GM12873 (cell line): ENCODE results near the gene BMP7.

Source experiments
- CTCF ChIP-seq: IDR thresholded peaks from 2 replicates; pipeline ENCODE4 v1.5.1; 2012; ENCODE audit warnings: low read depth, mild to moderate bottlenecking, moderate library complexity, low read length, control low read depth; ENCODE audit not compliant: insufficient read depth; ENCODE audit errors: missing control alignments

Gene BMP7

GRCh38 chr20:57266291-57267157 lies at the start of gene BMP7:
BMP7 (minus strand) TSS chr20:57266641; CDS start chr20:57266122, 519 bp downstream.
- TF ChIP-seq CTCF = no peak

GRCh38 chr20:57315976-57316480 lies 49.6 kb upstream of the BMP7 start:
- TF ChIP-seq CTCF = no peak

GRCh38 chr20:57315083-57315975 lies 48.9 kb upstream of the BMP7 start:
- TF ChIP-seq CTCF = no peak

GRCh38 chr20:57313951-57314350 lies 47.5 kb upstream of the BMP7 start:
- no peak for TF ChIP-seq CTCF

GRCh38 chr20:57313230-57313629 lies 46.8 kb upstream of the BMP7 start:
- TF ChIP-seq CTCF = no peak

- no peak for TF ChIP-seq CTCF
Measured at GRCh38 chr20:57312138-57312537, 45.7 kb upstream of the BMP7 start.
